OCI-M1 (cell line): Measurements from ENCODE around the gene ITPR2.
"Not testable (repeated sequence)": the region's sequence is repeated elsewhere in the genome, so short reads cannot be mapped to it uniquely, and the experiment has no call there.

Source experiments
- DNase-seq: peaks from one replicate; lab custom pipeline; 2025; lab: John Stamatoyannopoulos, UW

ITPR2 gene

DNA sequence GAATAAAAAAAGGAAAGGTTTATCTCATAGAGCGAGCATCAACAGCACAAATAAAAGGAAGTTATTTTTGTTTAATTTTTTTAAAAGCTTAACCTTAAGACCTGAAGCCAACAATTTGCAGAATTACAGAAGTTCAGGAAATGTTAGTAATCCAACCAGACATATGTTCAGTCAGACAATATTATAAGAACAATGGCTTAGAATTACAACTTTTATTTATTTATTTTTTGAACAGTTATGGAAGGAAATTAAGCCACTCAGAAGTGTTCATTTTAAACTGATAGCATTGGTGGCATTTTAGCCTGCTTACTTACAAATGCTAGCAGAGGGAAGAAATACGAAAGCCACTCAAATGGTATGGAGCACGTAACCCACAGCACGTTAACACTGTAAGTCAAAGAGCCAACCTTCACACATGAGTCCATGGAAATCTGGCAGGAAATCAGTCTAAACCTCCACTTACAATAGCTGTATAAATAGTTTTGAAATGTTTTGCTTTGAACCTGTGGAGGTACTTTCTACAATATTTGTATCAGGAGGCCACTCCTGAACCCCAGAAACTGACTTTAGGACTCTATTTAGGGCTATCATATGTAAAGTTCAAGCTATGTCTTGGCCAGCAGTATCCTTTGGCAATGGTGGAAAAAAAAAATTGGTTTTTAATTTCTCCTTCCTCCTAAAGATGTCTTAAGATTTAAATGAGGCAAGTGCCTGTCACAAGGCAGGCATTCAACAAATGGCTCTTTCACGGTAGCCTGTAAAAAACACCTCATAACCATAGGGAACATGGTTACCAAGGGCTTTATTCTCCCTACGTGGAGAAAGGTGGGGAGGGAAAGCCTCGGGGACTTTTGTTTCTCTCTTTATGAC, 102.3 kb downstream of the ITPR2 start:
- DNase-seq = no peak

DNA sequence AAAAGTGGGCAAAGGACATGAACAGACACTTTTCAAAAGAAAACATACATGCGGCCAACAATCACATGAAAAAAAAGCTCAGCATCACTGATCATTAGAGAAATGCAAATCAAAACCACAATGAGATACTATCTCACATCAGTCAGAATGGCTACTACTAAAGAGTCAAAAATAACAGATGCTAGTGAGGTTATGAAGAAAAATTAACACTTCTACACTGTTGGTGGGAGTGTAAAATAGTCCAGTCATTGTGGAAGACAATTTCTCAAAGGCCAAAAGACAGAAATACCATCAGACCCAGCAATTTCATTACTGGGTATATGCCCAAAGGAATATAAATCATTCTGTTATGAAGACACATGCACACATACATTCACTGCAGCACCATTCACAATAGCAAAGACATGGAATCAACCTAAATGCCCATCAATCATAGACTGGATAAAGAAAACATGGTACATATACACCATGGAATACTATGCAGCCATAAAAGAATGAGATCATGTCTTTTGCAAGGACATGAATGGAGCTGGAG, 103.8 kb downstream of the ITPR2 start:
- not testable (repeated sequence) for DNase-seq

DNA sequence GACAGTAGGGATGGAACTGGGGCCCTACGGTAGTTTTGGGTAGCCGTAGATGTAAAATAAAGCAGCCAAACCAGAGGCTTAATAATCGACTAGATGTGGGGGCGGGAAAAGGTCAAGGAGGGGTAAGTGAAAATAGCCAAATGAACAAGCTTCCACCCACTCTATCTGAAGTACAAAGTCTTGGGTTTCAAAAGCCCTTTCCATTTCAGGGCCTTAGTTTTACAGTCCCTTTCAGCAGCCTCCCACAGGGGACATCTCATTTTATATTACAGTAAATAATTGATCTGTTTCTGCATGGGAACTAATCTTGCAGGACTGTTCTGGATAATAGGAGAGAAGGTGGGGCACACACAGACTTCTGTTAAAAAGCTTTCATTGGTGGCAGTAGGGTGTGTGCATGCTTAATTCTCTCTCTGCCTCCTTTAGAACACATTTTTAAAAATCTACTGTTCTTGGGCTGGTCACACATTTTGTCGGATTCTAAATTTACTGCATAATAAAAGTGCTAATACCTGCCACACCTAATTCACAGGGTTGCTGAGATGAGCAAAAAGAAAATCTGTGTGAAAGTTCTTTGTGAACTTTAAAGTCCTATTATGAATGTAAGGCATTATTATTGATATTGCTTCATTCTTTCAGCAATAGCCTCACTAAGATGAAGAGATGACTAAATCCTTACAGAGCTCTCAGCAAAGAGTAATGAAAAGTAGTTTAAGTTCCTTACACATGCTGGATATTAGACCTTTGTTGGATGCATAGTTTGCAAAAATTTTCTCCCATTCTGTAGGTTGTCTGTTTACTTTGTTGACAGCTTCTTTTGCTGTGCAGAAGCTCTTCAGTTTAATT, 104.6 kb downstream of the ITPR2 start:
- DNase-seq = no peak

- DNase-seq = no peak
These were observed 105.4 kb downstream of the ITPR2 start for GRCh38 chr12:26727482-26728204.

GRCh38 chr12:26726956-26727355, 106.0 kb downstream of the ITPR2 start:
- DNase-seq = no peak

- DNase-seq = no peak
These were observed 107.6 kb downstream of the ITPR2 start for GRCh38 chr12:26725276-26725916.

GRCh38 chr12:26724309-26724702, 108.7 kb downstream of the ITPR2 start:
- DNase-seq = no peak

DNA sequence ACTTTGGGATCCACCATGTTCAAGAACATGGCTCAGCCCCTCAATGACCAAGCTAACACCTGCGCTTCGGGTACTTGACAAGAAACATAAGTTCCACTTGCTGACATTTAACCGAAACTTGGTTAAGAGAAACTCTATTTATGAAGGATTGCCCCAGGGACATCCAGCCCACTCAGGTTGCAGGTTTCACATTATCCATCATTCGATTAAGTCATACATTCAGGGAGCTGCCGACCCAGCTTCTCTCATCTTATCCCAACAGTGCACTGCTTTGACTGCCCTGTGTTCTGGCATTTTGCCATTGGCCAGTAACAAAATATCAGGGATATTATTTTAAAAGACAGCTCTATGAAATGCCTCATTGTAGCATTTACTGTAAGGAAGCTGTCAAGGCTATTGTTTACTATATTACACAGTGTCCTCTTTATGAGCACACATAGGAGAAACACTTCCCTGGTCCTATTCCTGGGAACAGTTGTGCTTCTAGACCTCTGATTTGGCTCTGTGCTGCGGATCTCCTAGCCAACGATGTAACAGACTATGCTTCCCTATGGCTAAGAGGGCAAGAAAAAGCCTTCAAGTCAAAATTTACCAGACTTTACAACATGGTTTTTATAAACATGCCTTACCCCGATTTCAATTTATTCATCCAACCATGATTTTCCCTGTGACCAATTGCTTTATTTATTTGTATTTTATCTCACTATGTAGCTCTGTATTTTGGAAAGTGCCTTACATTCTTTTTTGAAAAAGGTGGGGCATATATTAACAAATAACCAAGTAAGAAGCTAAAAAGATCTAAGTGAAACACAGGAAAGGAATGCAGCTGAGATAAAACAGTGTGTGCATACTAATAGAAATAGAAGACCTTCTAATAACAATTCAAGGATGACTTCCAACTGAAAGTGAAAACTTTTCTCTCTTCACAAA, 109.3 kb downstream of the ITPR2 start:
- DNase-seq = no peak

DNA sequence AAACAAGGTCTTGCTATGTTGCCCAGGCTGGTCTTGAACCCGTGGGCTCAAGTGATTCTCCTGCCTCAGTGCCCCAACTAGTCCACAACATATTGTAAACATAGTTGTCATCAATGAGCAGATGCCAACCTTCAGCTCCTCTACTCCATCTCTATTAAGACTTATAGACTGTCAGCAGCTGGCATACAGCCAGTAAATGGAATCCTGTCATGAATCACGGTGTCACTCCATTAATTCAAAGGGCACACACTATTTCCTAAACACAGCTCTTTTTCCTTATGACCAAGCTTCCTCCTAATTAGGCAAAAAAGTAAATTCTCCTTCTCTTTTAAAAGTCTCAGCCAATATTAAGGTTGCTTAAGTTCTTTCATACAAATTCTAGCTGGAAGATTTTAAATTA, 111.2 kb downstream of the ITPR2 start:
- DNase-seq = no peak

DNA sequence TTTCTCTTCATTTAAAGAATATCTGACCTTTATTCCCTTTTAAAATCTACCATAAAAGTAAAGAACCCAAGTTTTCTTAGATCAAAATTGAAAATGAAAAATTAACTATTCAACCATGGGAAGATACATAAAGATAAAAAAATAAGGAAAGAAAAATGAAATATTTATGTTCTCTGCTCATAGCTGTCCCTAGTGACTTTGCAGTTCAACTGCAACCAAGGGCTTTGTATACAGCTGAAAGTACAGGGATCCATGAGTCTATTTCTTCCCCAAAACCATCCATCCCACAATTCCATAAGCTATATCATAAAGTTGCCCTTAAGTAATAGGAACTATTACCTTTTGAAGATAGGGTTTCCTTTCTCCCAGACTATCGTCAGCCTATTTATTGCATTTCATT, 113.1 kb downstream of the ITPR2 start:
- DNase-seq = no peak

GRCh38 chr12:26717757-26718156, 115.2 kb downstream of the ITPR2 start:
- no peak for DNase-seq

DNA sequence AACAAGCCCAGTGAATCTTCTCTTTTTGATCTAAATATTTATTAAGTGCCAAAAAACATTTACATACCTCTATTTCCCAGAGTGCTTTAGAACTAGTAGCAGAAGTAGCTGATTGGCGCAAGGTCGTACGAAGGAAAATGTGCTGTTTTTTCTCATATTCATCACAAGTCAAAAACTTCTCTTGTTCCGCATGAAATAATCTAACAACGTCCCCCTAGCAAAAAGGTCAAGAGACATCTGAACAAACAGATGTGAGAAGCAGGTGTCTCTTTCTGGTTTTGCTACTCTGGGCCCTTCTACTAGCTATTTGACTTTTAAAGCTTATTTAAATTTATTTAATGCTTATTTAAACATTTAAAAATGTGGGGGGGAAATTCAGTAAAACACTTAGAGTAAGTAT, 117.8 kb downstream of the ITPR2 start:
- DNase-seq = no peak

GRCh38 chr12:26713885-26714383, 119.1 kb downstream of the ITPR2 start:
- DNase-seq = no peak

DNA sequence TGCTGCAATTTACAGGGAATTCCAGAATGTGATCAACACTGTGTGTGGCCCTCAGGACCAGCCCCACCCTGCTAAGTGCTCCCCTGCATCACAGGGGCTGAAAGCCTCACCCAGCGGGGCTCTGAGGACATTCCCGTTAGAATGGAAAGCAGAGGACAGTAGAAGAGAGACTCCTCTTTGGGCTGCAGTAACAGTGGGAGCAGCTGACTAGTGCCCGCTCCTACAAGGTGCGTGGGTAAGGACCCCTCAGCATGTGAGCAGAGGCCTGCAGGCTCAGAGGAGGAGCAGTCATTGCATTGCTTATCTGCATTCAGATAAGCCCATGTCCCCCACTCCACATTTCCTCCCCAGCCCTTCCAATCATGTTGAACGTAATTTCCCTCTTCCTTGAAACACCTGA, 120.1 kb downstream of the ITPR2 start:
- no peak for DNase-seq

DNA sequence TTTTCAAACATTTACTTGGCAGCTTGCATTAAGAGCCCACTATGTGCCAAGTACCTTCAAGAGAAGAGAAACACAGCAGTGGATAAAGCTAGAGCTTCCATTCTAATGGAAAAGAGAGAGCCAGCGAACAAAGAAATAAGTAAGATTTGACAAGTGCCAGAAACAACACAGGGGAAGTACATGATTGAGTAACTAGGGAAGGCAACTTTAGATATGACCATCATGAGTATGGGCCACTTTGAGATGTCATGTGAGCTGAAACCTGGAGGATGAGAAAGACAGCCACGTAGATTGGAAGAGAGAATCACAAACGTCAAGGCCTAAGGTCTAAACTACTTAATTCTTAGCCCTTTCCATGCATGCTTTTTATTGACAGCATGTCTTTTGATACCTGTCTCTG, 121.4 kb downstream of the ITPR2 start:
- no peak for DNase-seq

DNA sequence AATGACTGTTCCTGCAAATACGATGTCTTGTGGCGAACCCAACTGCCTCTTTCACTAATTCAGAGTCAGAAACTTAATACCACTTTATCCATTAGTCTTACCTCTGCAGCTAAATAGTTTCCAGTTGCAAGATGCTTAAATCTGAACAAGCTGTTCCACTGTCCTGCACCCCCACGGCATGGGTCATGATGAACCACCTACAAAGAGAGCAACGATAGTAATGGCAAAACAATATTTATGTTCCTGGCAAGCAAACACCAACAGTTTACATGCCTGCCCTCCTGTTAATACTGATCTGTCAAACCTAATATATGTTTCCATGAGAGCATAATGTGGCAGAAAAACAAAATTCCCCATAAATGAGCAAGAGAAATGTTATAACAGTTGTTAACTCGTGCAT, 121.9 kb downstream of the ITPR2 start:
- no peak for DNase-seq

- DNase-seq = peak; percentile 39
These were observed 127.1 kb downstream of the ITPR2 start for GRCh38 chr12:26705851-26706250.

- peak; percentile 32 for DNase-seq
These were observed 128.1 kb downstream of the ITPR2 start for GRCh38 chr12:26704684-26705460.

GRCh38 chr12:26704214-26704613, 128.8 kb downstream of the ITPR2 start:
- no peak for DNase-seq

- no peak for DNase-seq
These were observed 130.3 kb downstream of the ITPR2 start for GRCh38 chr12:26702741-26703140.
